ENCODE data around the gene FBRSL1.
"Not testable (repeated sequence)": the region's sequence is repeated elsewhere in the genome, so short reads cannot be mapped to it uniquely, and the experiment has no call there.

FBRSL1 gene

DNA sequence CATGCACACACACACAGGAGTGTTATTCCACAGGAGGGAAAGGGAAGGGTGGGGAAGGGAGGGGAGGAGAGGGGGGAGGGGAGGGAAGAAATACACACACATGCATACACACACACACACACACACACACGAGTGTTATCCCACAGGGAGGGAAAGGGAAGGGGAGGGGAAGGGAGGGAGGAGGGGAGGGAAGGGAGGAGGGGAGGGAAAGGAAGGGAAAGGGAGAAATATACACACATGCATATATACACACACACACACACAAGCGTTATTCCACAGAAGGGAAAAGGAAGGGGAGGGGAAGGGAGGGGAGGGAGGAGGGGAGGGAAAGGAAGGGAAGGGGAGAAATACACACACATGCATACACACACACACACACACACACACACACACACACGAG lies 19.6 kb upstream of the FBRSL1 start:
- DNase-seq (ENCODE audit: low read depth, low spot score) = no peak

DNA sequence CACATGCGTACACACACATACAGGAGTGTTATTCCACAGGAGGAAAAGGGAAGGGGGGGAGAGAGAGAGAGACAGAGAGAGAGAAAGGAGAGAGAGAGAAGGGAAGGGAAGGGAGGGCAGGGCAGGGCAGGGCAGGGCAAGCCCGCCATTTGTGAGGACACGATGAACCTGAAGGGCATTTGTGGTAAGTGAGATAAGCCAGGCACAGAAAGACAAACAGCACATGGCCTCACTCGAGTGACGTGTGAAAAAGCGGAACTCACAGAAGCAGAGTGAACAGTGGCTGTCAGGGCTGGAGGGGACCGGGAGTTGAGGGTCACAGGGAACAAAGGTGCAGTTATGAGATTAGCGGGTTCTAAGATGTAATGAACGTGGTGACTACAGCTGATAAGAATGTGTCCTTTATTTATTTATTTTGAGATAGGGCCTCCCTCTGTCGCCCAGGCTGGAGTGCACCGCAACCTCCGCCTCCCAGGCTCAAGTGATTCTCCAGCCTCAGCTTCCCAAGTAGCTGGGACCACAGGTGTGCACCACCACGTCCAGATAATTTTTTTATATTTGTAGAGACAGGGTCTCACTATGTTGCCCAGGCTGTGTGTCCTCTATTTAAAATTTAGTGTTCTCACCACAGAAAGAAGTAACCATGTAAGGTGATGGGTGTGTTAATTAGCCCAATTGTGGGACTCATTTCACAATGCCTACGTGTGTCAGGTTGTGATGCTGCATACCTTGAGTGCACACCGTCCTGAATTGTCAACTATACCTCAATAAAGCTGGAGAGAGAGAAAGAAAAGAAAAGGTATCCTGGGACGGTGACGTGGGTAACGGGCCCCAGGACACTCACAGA lies 18.7 kb upstream of the FBRSL1 start:
- no peak for DNase-seq (ENCODE audit: low read depth, low spot score)

DNA sequence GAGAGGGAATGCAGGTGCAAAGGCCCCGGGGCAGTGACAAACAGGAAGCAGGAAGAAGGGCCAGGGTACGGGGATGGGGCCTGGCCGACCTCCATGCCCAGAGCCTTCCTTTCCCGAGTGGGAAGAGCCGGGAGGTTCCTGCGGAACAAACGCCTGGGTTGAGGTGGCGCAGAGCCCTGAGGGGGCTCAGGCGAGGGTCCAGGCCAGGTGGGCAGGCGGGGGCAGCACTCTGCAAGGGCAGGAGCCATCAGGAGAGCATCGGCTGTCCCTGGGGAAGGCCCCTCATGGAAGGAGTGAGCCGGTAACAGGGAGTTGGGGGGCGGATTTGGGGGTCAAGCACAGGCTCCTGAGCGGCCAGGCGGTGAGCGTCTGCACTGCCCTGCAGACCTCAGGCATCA lies 18.1 kb upstream of the FBRSL1 start:
- no peak for DNase-seq (ENCODE audit: low read depth, low spot score)

DNA sequence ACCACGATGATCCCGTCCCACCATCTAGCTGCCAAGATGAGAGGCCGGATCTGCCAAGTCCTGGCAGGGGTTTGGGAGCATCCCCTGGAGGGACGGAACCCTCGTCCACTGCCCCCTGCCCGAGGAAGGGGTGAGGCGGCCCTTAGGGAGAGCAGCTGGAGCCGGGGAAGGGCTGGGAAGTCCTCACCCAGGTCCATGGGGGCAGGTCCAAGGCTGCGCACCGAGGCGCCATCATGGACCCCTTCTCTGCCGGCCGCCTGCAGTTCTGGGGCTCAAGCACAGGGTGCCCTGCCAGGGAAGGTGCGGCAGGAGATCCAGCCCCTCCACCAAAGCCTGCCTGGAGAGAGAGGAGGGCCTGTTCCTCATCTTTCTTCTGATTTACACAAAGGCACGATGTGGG lies 17.6 kb upstream of the FBRSL1 start:
- no peak for DNase-seq (ENCODE audit: low read depth, low spot score)

DNA sequence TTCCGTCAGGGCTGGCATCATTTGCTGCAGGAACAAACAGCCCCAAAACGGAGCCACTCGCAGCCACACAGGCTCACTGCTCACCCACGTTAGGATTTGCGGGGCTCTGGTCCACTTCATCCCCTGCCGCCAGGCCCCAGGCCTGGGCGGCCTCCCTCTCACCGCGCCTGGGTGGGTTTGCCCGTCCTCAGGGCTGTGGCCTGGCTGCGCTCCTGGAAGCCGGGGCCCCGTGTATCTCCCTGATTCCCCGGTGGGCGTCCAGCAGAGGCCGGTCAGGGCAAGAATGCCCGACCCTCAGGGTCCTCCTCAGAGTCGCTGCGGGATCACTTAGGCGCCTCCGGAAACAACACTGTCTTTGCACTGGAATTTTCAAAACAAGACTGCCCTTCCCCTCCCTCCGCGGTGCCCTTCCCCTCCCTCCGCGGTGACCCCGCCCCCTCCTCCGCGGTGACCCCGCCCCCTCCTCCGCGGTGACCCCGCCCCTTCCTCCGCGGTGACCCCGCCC lies 15.7 kb upstream of the FBRSL1 start:
- no peak for DNase-seq (ENCODE audit: low read depth, low spot score)

DNA sequence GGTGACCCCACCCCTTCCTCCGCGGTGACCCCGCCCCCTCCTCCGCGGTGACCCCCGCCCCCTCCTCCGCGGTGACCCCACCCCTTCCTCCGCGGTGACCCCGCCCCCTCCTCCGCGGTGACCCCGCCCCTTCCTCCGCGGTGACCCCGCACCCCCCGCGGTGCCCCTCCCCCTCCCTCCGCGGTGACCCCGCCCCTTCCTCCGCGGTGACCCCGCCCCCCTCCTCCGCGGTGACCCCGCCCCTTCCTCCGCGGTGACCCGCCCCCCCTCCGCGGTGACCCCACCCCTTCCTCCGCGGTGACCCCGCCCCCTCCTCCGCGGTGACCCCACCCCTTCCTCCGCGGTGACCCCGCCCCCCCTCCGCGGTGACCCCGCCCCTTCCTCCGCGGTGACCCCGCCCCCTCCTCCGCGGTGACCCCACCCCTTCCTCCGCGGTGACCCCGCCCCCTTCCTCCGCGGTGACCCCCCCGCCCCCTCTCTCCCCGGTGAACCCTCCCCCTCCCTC lies 15.1 kb upstream of the FBRSL1 start:
- DNase-seq (ENCODE audit: low read depth, low spot score) = not testable (repeated sequence)

DNA sequence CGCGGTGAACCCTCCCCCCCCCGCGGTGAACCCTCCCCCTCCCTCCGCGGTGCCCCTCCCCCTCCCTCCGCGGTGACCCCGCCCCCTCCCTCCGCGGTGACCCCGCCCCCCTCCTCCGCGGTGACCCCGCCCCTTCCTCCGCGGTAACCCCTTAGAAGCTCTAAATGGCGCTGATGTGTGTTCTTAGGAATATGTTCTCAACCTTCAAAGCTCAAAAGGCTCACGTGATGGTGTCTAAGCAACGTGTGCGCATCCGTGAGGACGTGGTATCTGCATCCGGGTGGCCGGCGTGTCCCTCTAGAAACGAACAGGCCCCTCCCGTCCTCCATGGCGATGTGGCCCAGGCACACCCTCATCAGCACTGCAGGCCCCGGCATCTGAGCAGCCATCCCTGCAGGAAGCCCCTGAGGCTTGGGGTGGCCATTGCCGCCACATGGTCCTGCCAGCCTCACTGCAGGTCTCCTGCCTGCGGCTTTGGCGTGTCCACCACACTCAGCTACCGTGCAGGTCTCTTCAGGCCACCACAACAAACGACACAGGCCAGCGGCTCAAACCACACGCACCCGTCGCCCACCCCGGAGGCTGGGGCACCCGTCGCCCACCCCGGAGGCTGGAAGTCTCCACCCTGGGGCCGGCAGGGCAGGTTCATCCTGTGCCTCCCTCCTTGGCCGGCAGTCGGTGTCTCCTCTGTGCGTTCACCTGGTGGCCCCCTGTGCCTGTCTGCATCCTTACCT lies 14.5 kb upstream of the FBRSL1 start:
- no peak for DNase-seq (ENCODE audit: low read depth, low spot score)

DNA sequence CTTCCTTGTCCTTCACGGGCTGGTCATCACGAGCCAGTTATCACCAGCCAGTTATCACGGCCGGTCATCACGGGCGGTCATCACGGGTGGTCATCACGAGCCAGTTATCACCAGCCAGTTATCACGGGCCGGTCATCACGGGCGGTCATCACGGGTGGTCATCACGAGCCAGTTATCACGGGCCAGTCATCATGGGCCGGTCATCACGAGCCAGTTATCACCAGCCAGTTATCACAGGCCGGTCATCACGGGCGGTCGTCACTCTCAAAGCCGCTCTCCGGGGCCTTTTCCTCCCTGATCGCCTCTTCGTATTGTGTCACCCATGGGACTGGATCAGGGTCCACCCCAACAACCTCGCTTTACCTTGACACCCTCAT lies 13.9 kb upstream of the FBRSL1 start:
- no peak for DNase-seq (ENCODE audit: low read depth, low spot score)

DNA sequence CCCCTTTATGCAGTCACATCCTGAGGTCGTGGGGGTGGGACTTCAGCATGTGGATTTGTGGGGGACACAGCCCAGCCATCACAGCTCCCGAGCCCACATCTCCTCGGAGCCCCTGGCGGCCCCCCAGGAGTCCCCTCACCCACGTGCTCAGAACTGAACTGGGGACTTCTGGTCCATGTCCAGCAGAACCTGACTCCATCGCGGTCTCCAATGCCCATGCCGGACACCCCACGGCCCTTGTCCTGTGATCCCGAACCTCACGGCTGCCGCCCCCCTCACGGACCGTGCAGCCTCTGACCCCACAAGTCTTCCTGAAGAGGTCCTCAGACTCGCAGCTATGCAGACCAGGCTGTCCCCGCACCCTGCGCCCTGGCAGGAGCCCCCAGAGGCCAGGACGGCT lies 13.5 kb upstream of the FBRSL1 start:
- no peak for DNase-seq (ENCODE audit: low read depth, low spot score)

DNA sequence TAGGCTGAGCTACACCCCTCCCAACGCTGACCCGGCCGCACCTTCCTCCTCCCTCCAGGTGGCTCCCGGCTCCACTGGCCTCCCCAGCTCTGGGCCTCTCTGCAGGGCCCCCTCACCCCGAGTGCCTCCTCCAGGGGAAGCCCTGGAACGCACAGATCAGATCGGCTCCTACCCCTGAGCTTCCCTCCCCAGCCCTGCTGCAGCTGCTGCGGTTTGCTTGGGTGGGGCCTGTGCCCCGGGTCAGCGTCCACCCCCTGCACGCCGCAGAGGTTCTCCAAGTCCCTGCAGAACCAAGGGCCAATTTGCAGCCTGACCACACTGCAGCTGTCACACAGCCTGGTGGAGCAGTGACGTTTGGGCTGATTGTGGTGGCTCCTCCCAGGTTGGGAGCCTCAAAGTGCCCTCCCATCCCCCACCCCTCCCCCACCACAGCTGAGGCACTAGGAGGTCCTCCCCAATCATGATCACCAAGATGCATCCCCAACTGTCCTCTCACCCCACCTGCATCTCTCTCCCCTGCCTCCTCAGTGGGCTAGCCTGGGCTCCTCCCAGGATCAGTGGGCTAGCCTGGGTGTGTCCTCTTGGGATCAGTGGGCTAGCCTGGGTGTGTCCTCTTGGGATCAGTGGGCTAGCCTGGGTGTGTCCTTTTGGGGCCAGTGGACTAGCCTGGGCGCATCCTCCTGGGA lies 12.8 kb upstream of the FBRSL1 start:
- no peak for DNase-seq (ENCODE audit: low read depth, low spot score)

DNA sequence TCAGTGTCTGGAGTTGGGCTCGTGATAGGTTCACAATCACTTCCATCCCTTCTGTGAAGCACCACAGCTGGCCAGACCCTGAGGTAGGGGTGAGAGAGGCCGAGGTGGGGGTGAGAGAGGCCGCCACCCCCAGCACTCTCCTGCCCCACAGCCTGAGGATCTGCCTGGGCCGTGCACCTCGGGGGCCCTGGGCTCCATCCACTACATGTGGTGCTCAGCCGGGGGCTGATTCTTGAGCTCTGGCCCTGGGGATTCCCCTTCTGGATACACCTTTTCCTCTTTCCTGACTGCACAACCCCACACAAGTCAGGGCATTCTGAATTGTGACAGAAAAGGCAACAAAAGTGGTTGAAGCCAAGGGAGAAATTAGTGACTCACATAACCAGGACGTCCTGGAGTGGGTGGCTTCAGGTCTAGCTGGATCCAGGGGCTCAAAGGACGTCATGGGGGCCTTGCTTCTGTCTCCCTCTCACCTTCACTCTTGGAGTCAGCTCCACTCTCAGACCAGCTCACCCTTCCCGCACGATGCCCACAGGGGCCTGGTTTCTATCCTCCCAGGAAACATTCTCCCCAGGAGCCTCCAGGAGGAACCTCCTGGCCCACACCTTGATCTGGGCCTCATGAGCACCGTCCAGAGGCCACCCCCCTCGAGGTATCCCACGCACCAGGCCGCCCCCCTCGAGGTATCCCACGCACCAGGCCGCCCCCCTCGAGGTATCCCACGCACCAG lies 12.1 kb upstream of the FBRSL1 start:
- no peak for DNase-seq (ENCODE audit: low read depth, low spot score)

DNA sequence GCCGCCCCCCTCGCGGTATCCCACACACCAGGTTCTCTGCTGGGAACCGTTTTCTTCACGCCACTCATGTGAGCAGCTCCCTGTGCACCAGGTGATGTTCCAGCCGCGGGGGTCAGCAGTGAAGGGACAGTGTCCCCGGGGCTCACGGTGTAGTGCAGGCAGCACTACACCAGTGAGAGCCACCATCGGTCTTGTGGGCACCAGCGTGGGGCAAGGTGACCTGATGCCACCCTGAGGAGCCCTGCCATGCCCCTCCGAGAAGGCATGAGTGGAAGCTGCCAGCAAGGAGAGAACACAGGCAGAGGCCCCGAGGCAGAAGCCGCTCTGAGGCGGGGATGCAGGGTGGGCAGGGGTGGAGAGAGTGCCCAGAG lies 11.5 kb upstream of the FBRSL1 start:
- no peak for DNase-seq (ENCODE audit: low read depth, low spot score)

DNA sequence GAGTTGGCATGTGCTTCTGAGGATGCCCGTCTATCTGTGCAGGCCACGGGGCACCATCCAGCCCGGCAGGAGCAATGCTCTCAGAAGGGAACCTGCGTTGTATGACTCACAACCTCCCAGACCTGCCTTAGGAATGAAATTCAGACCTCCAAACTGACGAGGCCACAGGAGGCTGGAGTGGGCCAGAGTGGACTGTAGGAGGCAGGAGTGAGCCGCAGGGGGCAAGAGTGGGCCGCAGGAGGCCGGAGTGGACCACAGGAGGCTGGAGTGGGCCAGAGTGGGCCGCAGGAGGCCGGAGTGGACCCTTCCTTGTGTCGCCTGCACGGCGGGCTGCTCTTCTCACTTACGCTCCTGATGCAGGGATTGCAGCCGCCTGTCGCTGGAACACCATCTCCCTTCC lies 11.1 kb upstream of the FBRSL1 start:
- DNase-seq (ENCODE audit: low read depth, low spot score) = no peak

DNA sequence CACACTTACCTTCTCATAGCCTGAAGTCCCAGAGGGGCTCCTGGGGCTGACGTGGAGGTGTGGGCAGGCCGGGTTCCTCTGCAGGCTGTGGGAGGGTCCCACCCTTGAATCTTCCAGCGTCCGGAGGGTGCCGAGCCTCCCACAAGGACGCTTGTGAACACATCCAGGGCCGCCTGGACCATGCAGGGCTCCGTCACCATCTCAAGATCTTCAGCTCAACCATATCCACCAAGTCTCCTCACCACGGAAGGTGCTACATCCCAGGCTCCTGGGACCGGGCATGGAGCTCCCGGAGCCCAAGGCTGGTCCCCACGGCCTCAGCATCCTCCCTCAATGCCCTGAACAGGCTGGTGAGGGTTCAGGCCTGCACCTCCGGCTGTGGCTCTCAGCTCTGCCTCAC lies 10.7 kb upstream of the FBRSL1 start:
- no peak for DNase-seq (ENCODE audit: low read depth, low spot score)

DNA sequence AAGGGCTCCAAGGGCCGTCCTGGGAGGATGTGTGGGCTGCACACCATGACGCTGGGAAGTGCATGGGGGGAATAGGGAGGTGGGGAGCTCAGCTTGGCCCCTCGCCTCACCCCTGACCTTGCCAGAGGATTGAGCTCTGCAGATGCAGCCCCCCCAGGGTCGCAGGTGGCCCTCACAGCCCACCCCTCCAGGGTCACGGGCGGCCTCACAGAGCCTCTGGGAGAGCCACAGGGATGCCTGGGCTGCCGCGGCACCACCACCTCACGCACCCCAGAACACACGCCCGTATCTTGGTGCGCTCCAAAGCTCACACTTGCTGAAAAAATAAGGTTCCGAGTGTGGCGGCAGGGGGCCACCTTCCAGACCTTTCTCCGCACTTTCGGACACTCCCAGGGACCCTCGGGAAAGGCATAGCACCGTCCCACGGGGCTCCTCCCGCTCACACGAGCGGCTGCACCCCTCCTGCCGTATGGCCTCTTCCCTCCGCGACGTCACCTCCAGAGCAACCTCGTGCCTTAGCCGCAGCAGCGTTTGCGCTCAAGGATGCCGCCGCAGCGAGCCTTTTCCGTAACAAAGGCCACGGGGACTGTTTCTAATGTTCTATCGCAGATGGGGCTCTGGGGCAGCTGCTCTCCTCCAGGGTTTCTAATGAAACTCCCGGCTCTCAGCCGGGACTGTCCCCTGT lies 9.9 kb upstream of the FBRSL1 start:
- DNase-seq (ENCODE audit: low read depth, low spot score) = no peak

DNA sequence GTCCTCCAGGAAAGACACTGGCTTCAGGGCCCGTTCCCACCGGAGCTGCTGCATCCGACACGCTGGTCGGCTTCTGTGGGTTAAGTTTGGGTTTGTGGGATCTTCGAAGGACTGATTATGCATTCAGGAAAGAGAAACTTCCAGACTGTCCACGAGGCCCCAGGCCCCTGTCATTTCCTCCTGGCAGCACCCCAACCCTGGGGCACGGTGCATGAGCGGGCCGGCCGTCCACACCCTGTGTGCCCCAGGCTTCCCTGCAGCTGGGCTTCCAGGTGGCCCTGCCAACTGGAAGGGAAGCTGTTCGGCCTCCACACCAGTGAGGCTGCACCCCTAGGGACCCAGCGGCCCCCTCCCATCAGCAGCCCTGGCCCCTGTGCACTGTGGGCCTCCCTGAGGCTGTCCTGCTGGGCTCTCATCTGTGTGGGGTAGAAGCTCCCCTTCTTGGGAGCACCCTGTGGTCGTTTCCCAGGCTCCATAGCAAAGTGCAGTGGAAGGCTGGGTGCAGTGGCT lies 9.3 kb upstream of the FBRSL1 start:
- no peak for DNase-seq (ENCODE audit: low read depth, low spot score)

DNA sequence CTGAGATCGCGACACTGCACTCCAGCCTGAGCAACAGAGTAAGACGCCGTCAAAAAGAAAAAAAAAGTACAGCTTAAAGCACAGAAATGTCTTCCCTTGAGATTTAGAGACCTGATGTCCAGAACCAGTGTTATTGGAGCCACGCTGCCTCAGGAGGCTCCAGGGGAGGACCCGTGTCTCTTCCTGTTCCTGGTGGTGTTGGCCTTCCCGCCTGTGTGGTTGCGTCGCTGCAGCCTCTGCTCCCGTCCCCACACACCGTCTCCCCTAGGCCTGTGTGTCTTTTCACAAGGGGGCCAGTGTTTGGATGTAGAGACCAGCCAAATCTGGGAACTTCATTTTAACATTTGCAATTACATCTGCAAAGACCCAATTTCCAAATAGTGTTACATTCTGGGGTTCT lies 8.6 kb upstream of the FBRSL1 start:
- no peak for DNase-seq (ENCODE audit: low read depth, low spot score)

DNA sequence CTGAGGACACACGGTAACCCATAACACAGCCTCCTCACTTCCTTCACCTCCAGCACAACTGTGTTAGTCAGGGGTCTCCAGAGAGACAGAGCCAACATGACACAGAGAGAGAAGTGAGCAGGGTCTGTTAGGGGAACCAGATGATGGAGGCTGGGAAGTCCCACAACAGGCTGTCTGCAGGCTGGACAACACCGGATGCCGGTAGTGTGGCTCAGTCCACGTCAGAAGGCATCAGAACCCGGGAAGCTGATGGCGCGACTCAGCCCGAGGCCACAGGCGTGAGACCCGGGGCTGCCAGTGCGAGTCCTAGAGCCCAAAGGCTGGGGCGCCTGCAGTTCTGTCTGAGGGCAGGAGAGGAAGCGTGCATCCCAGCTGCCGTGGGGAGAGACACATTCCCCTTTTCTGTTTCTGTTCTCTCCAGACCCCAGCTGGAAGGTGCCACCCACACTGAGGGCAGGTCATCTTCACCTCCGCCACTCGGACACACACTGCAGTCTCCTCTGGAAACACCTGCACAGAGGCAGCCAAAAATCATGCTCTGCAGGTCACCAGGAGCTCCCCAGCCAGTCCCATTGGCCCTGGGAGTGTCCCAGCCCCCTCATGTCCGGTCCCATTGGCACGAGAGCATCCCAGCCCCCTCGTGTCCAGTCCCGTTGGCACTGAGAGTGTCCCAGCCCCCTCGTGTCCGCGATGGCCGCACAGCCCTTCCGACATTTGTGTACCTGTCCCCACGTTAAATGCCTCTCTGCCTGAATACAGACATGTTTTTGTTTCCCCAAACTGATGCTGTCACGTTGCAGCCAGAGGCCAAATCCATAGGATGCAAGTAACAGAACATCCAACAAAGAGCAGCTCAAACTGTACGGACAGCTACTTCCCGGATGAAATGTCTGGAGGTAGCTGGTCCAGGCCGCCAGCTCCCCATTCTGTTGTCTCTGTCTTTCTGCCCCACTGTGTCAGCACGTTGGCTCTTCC lies 7.9 kb upstream of the FBRSL1 start:
- DNase-seq (ENCODE audit: low read depth, low spot score) = no peak

DNA sequence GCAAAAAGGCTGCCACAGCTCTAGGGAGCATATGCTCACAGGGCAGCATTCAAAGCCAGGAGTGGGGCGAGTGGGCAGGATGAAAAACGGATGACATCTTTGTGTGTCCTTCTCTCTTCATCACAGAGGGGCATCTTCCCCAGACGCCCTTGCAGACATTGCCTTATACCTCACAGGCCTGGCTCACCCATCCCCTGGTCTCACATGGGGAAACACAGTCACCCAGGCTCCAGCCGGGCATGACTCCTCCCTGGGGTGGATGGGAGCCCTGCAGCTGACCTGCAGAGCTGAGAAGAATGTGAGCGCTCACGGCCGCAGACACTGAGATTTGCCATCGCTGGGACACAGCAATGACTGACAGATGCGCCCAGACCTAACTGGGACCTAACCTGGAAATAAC lies 7.2 kb upstream of the FBRSL1 start:
- DNase-seq (ENCODE audit: low read depth, low spot score) = no peak

DNA sequence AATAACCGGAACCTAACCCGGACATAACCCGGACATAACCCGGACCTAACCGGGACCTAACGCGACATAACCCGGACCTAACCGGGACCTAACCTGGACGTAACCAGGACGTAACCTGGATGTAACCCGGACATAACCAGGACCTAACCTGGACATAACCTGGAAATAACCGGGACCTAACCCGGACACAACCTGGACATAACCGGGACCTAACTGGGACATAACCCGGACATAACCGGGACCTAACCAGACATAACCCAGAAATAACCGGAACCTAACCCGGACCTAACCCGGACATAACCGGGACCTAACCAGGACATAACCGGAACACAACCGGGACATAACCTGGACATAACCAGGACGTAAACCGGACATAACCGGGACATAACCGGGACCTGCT lies 6.7 kb upstream of the FBRSL1 start:
- DNase-seq (ENCODE audit: low read depth, low spot score) = no peak
